Activated CD8-positive, alpha-beta memory T cell treated with anti-CD3 and anti-CD28 coated beads, Interleukin-2, amount 50 U/mL, for 1 hour (primary cell): ENCODE results near the gene SNCB.

Experiments
- DNase-seq: peaks from one replicate; pipeline ENCODE4 v3.0.0-alpha.2; 2020; ENCODE audit errors: extremely low read depth

The SNCB gene

DNA sequence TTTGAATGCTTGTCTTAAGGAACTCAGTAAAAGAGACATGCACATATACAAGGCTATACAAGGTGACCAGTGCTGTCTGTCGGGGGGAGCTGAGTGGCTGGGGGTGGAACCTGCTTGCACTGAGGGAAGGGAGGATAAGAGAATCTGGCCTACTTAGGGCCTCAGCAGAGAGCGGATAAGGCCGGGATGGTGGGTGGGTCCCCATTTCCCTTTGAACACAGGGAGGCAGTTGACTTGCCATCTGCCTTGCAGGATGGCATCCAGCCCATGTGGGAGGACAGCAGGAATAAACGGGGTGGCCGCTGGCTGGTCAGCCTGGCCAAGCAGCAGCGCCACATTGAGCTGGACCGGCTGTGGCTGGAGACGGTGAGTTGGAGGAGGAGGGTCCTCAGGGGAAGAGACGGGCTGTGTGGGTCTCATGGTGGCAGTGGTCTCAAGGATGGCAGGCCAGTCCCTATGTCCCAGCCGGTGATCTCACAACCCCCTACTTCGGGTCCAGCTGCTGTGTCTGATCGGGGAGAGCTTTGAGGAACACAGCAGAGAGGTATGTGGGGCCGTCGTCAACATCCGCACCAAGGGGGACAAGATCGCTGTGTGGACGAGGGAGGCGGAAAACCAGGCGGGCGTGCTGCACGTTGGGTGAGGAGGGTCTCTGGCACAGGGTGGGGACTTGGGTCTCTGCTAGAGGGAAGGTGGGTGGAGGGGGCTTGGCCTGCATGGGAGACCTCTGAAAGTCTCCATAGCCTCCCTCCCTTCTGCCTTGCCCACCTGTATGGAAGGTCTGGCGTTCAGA lies 14.7 kb upstream of the SNCB start:
- no peak for DNase-seq

DNA sequence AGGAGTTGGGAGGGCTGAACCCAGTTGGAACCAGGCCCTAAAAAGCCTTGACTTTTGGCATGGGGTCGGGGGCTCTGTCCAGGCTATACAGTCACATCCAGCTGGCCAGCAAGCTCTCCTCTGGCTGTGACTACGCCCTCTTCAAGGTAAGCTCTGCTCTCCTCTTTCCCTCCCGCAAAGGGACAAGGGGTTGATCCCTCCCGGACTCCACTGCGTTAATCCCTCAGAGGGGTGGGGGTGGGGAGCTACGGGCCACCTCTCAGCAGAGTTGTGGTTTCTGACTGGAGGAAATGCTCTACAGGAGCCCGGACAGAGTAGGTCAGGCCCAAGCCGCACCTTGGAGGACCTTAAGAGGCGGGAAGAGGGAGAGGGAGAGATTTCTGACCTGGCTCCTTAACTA lies 14.0 kb upstream of the SNCB start:
- DNase-seq = no peak

- no peak for DNase-seq
Measured at GRCh38 chr5:176643491-176644219, 13.3 kb upstream of the SNCB start.

- DNase-seq = no peak
Measured at GRCh38 chr5:176642675-176643490, 12.5 kb upstream of the SNCB start.

GRCh38 chr5:176640616-176641015 lies 10.3 kb upstream of the SNCB start:
- no peak for DNase-seq

DNA sequence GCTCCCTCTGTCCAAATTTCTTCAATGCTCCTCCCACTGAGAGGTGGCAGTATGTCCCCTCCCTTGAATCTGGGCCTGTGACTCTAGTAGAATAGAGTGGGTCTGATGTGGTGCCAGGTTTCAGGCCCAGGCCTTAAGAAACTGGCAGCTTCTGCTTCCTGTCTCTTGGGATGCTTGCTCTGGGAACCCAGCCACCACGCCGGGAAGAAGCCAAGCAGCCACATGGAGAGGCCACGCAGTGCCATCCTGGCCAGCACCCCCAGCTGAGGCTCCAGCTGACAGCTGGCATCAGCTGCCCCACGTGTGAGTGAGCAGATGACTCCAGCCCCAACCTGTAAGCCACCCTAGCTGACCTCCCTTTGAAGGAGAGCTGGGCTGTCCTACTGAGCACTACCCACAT lies 9.6 kb upstream of the SNCB start:
- DNase-seq = no peak

DNA sequence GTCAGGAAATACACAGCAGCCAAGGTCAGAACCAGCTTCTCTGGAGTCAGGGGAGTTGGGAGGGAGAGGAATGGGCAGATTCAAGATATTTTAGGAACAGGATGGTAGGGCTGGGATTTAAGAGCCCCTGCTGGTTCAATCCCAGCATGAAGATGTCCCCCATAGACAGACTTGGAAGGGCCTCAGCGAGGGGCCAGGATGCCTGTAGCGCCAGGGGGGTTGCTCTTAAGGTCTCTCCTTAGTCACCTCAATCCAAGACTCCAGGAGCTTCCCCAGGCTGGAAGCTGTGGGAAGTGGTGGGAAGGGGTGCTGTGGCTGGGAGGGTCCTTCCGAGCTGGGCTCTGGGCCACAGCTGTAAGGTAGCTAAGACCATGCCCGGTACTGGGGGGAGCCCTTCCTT lies 8.9 kb upstream of the SNCB start:
- DNase-seq = no peak

DNA sequence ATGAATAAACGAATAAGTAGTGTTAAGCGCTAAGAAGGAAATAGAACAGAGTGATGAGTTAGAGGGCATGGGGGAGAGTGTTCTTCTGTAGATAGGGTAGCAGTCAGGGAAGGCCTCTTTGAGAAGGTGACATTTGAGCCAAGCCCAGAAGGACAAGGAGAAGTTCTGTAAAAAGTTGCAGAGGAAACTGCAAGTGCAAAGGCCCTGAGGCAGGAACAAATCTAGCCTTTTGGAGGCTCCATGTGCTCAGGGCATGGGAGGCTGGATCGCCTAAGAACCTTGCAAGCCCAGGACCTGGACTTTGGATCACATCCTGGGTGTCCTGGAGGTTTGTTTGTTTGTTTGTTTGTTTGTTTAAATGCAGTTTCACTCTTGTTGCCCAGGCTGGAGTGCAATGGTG lies 8.1 kb upstream of the SNCB start:
- DNase-seq = no peak

DNA sequence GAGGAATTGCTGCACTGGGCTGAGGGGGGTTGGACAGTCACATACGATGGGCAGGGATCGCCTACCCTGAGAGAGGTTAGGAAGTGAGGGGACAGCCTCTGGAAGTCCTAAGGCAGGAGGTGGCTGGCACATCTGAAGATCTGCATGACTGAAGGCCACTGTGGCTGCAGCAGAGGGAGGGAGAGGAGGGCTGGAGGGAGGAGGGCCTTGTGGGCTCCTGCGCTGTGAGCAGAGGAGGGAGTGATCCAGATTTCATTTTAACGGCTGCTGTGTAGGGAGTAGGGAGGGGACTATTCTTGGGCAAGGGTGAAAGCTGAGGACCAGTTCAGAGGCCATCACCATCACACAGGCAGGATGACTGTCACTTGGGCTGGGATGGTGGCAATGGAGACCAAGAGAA lies 7.2 kb upstream of the SNCB start:
- no peak for DNase-seq

- DNase-seq = no peak
Measured at GRCh38 chr5:176636426-176636825, 6.1 kb upstream of the SNCB start.

GRCh38 chr5:176633598-176633997 lies 3.3 kb upstream of the SNCB start:
- DNase-seq = no peak

DNA sequence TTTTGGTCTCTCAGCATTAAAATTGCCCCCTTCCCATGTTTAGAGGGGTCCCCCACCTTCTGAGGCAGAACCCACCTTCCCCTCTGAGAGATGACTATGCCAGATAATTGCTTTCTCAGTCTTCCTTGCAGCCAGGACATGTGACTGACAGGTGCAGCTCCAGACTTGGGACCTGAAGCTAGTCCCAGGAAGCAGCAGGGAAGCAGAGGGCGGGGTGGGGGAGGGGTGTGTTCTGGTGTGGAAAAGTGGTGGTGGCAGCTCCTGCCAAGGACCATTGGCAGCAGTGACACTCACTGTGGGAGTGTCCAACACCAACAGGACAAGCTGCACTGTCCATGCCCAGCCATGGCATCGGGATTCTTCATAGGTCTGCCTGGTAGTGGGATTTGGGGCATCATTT lies 2.4 kb upstream of the SNCB start:
- DNase-seq = no peak

GRCh38 chr5:176631383-176632200 lies 1.3 kb upstream of the SNCB start:
- no peak for DNase-seq

DNA sequence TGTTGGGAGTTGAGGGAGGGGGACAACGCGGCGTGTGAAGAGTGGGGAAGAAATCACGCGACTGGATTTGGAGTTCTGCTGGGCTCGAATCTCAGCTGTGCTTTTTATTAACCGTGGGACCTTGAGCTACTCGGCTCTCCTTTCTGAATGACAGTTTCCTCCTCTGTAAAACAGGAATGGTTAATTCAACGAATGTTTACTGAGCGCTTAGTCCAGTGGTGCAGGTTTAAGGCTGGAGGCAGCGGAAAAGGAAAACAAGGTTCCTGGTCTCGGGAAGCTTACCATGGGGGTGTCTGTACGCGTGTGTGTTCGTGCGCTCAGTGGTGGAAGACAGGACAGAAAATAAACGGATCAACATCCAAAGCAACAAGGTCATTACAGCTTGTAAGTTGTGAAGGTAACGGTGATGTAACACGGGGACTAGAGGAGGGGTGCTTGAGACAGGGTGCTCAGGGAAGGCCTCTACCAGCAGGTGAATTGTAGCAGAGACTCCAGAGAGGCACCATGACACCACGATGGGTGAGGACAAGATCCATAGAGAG lies 418 bp upstream of the SNCB start:
- DNase-seq = no peak

GRCh38 chr5:176629317-176629852 lies 949 bp downstream of the SNCB start:
- DNase-seq = no peak

DNA sequence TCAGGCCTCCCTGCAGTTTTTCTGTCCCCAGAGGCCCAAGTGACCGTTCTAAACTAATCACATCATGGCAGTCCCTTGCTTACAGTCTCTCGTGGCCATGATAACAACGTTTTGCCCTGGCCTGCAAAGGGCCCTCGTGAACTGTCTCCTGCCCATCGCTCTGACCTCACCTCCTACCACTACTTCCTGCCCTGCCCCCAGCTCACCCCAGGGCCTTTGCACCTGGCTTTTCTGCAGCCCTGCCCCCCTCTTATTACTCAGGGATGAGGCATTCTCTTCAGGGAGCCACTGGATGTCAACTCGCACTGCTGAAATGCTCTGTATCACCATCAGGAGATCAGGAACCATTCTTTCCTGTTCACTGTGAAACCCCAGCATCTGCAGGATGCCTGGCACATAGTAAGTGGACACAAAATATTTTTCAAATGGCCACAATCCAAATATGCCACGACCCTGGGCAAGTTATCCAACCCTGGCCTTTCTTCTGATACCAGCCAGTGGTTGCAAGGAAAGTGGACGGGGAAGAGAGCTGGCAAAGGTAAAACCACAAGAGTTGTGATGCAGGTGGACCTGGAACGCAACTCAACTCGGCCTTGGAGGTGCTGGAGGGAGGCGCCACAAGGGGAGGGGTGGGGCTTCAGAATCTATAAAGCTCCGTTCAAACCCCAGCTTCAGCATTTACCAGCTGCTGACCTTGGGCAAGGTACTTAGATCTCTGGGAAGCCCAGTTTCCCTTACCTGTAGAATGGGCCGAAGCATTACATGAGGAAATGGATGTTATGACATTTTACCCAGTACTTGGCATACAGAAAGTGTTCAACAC lies 1.7 kb downstream of the SNCB start:
- no peak for DNase-seq

- DNase-seq = no peak
Measured at GRCh38 chr5:176627582-176627981, 2.8 kb downstream of the SNCB start.

DNA sequence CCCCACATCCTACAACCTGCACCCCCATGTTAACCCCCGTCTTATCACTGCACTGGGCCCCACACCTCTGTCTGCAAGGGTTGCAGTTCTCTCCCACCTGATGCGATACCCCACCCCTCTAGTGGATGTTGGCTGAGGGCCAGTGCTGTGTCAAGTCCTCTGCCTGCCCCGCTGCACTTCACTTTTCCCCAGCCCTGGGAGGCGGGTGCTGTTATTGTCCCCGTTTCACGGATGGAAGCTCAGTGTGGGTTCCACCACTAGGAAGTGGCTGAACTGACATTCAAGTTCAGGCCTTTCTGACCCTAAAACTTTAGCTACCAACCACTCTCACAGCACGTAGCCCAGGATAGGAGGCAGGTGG lies 3.5 kb downstream of the SNCB start:
- no peak for DNase-seq

DNA sequence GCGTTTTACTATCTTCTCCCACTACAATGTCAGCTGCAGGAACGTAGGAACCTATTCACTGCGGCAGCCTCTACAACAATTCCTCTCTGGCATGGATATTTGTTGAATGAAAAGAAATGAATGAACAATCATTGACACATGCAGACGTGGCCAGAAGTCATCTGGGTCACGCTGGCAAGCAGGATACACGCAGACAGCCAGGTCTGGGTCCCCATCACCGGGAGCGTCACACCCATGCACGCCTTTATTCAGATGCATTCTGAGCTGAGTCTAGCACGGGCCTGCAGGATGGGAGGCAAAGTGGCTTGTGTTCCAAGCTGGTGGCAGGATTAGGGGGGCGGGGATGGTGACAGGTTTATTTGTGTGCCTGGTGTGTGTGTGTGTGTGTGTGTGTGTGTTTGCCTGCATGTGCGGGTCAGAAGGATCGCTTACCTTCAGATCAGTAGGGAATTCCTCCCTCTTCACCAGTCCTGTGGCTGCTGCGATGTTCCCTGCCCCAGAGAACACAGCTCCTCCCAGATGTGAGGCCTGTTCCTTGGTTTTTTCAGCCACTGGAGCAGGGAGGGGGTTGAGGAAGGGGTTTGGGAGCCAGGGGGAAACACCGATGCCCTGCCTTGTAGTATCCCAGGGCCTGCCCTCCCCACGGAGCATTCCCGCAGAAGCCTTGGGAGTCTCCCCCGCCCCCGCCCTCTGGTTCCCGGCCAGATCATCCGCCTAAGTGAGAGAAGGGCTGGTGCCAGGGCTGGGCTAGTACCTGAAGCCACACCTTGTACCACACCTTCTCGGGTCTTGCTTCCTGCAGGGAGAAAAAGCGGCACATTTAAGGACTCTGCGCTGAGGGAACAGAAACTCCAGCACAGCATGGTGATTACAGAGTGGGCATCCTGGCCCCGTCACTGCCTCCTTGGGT lies 4.1 kb downstream of the SNCB start:
- no peak for DNase-seq
